Prostate gland (tissue), 2 donors: ENCODE data around the gene CHST11. TPM values are rescaled to one million over a fixed set of nuclear protein-coding genes. Genes with fewer than 3 reads are reported as not detected.

ENCODE experiments used
- DNase-seq: peaks from one replicate; pipeline ENCODE4 v3.0.0-alpha.2; 2019; ENCODE audit warnings: low spot score
- H3K27ac ChIP-seq, 2 donors: fragments of 200-600 bp; sonication (generic); 2 replicates each; pipeline ENCODE4 v1.5.1; 2017 to 2019
- H3K27me3 ChIP-seq: fragments of 200-600 bp; sonication (generic); replicated peaks from 2 replicates; pipeline ENCODE4 v1.5.1; 2019; ENCODE audit not compliant: insufficient read depth
- H3K36me3 ChIP-seq, 2 donors: fragments of 200-600 bp; sonication (generic); 1 replicate in 1 of 2; 2 replicates in 1 of 2; pipeline versions ENCODE4 v1.5.1 to v1.8.1; 2017 to 2019
- H3K4me1 ChIP-seq: fragments of 200-600 bp; sonication (generic); replicated peaks from 2 replicates; pipeline ENCODE4 v1.5.1; 2019
- H3K4me3 ChIP-seq, 2 donors: fragments of 200-600 bp; sonication (generic); 2 replicates each; pipeline ENCODE4 v1.5.1; 2017 to 2019
- H3K9me3 ChIP-seq: fragments of 200-600 bp; sonication (generic); 2 replicates; pipeline ENCODE4 v1.5.1; 2017
- POLR2A ChIP-seq: fragments of 450-650 bp; IDR thresholded peaks from one replicate; pipeline ENCODE4 v1.6.1; 2016; ENCODE audit warnings: antibody characterized with exemption, mild to moderate bottlenecking
- POLR2AphosphoS5 ChIP-seq: sonication (generic); formaldehyde crosslinking; IDR thresholded peaks from one replicate; pipeline ENCODE4 v1.6.1; 2017; ENCODE audit warnings: antibody characterized with exemption
- WGBS: methylation state at CpG from one replicate; pipeline ENCODE4 v1.1.5; 2018; 5-methylcytosine and 5-hydroxymethylcytosine counted together
- intact Hi-C: fragments of 100-400 bp; cut with DNase I; formaldehyde crosslinking; loops from one replicate; pipeline ENCODE4 v1.14.2; 2022
- total RNA-seq, 2 donors: library from RNA; depleted of rRNA; stranded (reverse); fragments of >200 nt; gene quantifications; one replicate each; pipeline ENCODE4 v1.1.0, GENCODE V29; 2016
- TF ChIP-seq, protein P1 (sequence below), 4 experiments: fragments of 200-600 bp in 2 of 4; fragments of 450-650 bp in 2 of 4; sonication (generic) in 2 of 4; IDR thresholded peaks; 1 replicate in 3 of 4; 2 replicates in 1 of 4; pipeline ENCODE4 v1.5.1; 2016 to 2019; ENCODE audit warnings: antibody characterized with exemption in 4 of 4, mild to moderate bottlenecking in 2 of 4, moderate library complexity in 2 of 4

CHST11 gene
- total RNA-seq, result 10 to 100 TPM; 10.4 to 25.4 TPM

DNA sequence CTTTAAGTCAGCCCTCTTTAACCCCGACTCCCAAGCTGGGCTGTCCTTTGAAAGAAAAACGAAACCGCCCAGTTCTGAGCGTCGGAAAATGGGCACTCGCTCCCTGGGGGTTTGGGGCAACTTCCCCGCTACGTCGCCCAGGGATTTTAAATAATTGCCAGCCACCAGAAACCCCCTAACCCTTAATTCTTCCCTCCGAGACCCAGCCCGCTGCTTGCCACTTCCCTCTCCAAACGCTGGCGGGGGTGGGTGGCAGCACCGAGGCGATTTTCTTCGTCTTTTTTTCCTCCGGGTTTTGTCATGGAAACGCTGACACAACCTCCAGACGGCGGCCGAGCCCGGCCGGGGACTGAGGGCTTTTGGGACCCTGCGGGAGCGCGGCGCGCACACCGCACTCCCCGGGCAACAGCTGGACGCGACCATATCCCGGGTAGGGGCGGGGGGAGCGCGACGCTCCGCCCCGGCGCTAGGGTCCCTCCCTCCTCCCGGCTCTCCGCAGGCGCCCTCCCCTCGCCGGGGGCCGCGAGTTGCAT, at the start of gene CHST11:
Gene CHST11, plus strand, starts transcription at position 532 of the 533 bp plus-strand sequence.
- H3K36me3 ChIP-seq, result no peaks in the 10 kb centered on the region
- DNase-seq, result peak; percentile 69
- TF ChIP-seq, protein P1, sequence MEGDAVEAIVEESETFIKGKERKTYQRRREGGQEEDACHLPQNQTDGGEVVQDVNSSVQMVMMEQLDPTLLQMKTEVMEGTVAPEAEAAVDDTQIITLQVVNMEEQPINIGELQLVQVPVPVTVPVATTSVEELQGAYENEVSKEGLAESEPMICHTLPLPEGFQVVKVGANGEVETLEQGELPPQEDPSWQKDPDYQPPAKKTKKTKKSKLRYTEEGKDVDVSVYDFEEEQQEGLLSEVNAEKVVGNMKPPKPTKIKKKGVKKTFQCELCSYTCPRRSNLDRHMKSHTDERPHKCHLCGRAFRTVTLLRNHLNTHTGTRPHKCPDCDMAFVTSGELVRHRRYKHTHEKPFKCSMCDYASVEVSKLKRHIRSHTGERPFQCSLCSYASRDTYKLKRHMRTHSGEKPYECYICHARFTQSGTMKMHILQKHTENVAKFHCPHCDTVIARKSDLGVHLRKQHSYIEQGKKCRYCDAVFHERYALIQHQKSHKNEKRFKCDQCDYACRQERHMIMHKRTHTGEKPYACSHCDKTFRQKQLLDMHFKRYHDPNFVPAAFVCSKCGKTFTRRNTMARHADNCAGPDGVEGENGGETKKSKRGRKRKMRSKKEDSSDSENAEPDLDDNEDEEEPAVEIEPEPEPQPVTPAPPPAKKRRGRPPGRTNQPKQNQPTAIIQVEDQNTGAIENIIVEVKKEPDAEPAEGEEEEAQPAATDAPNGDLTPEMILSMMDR (IDR thresholded peaks at IDR 0.05), result peak in 3 of 4 experiments; percentile 13 to 35 (median 17)
- TF ChIP-seq POLR2A (peak; percentile 83), POLR2AphosphoS5 (peak; percentile 74)
- intact Hi-C loops, result no loop called here
- peak within 1 kb of the TSS; percentile 66 to 80 for H3K27ac ChIP-seq
- no peaks in the 10 kb centered on the region for H3K27me3 ChIP-seq
- peak within 1 kb of the TSS; percentile 48 to 68 for H3K4me3 ChIP-seq
- H3K4me1 ChIP-seq, result no peaks in the 10 kb centered on the region
- no peaks in the 10 kb centered on the region for H3K9me3 ChIP-seq
- under 1% methylated on average over 41 of the region's 47 CpGs for WGBS

DNA sequence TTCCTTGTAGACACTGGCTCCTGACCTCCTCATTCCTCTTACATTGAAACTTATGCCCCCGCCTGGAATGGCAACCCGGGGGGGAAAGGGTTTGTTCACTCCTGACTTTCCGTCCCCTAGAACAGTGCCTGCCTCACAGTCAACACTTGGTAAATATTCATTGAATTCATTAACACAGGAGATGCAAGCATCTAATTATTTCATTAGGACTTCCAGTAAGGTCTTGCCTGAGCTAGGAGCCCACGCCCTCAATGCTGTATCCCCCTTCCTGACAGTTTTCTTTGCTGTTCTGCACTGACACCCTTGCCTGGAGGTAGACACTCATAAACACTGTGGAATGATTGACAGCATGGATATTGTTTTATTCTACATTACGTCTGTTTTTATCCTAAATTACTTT, 49.3 kb upstream of the CHST11 start:
- Histone ChIP-seq H3K27me3 (no peaks in the 10 kb centered on the region), H3K9me3 (no peaks in the 10 kb centered on the region), H3K4me3 (no peak overlapping the region), H3K27ac (no peak overlapping the region), H3K4me1 (no peaks in the 10 kb centered on the region), H3K36me3 (no peaks in the 10 kb centered on the region)
- intact Hi-C loops, result no loop called here
- 93% methylated on average over 5 of the region's 5 CpGs for WGBS
- TF ChIP-seq, protein P1 (IDR thresholded peaks at IDR 0.05), result no peak
- TF ChIP-seq POLR2AphosphoS5, result no peak
- no peak for DNase-seq

DNA sequence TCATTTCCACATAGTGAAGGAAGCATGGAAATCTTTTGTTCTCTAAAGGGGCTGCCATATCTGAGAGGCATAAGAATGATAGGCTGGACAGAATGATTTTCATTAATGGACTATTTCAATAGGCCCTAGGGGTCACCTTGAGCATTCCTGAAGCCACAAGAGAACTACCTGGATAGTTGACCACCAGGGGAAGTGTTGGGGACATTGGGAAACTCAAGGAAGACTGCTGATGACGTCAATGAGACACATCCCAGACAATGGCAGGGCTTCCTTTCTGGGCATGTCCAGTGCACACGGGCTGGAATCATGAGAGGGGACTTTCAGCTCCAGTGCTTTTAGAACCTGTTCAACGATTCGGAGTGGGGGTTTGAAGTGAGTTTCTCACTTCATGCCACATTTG, 48.8 kb upstream of the CHST11 start:
- H3K27ac ChIP-seq, result no peak overlapping the region
- WGBS, result 33% methylated on average over 4 of the region's 4 CpGs
- DNase-seq, result no peak

DNA sequence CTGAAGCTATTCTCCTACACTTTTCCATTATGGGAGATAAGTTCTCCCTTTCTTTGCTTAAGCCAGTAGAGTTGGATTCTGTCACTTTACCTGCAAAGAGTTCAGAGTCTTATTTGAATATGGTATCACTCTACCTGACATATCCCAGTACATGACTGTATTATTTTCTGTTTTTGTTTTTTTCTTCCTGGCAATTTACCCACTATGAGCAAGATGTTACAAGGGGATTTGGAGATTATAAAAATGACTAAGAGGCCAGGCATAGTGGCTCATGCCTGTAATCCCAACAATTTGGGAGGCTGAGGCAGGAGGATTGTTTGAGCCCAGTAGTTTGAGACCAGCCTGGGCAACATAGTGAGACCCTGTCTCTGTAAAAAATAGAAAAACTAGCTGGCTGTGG, 46.4 kb upstream of the CHST11 start:
- Histone ChIP-seq H3K4me3 (no peak overlapping the region), H3K36me3 (no peaks in the 10 kb centered on the region), H3K27ac (no peak overlapping the region), H3K4me1 (no peaks in the 10 kb centered on the region), H3K27me3 (no peaks in the 10 kb centered on the region), H3K9me3 (no peaks in the 10 kb centered on the region)
- TF ChIP-seq POLR2AphosphoS5, result no peak
- TF ChIP-seq, protein P1 (IDR thresholded peaks at IDR 0.05), result no peak
- no peak for TF ChIP-seq POLR2A
- intact Hi-C loops, result no loop called here
- DNase-seq, result no peak

More for the DNA sequence above, 48.8 kb upstream of the CHST11 start:
- Histone ChIP-seq H3K4me3 (no peak overlapping the region), H3K27me3 (no peaks in the 10 kb centered on the region), H3K36me3 (no peaks in the 10 kb centered on the region), H3K9me3 (no peaks in the 10 kb centered on the region), H3K4me1 (no peaks in the 10 kb centered on the region)
- intact Hi-C loops, result no loop called here
- TF ChIP-seq, protein P1 (IDR thresholded peaks at IDR 0.05), result no peak
- TF ChIP-seq POLR2A, result no peak
- no peak for TF ChIP-seq POLR2AphosphoS5

DNA sequence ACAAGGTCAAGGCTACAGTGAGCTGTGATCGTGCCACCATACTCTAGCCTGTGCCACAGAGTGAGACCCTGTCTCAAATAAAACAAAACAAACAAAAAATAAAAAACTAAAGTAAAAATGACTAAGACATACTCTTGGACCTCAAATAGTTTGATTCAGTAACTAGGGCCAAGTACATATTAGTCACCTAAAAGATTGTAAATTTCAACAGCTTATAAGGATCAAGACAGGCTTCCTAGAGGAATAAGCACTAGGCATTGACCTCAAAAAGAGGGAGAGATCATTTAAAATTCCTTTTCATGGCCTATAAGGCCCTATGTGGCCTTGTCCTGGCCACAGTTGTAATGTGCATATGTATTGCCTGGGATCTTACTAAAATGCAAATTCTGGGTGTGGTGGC, 46.0 kb upstream of the CHST11 start:
- no peak for DNase-seq
- Histone ChIP-seq H3K4me1 (no peaks in the 10 kb centered on the region), H3K9me3 (no peaks in the 10 kb centered on the region), H3K4me3 (no peak overlapping the region), H3K27ac (no peak overlapping the region), H3K36me3 (no peaks in the 10 kb centered on the region), H3K27me3 (no peaks in the 10 kb centered on the region)
- intact Hi-C loops, result no loop called here
- 95% methylated on average over 1 of the region's 1 CpG for WGBS
- no peak for TF ChIP-seq POLR2AphosphoS5
- no peak for TF ChIP-seq POLR2A
- TF ChIP-seq, protein P1 (IDR thresholded peaks at IDR 0.05), result no peak
